Activated CD4-positive, alpha-beta memory T cell treated with anti-CD3 and anti-CD28 coated beads, Interleukin-2, amount 10 ng/mL, durations not matched to agents 7 days and 5 days (primary cell): ENCODE measurements around the gene IGFBP3. TPM values are rescaled to one million over a fixed set of nuclear protein-coding genes. Genes with fewer than 3 reads are reported as not detected.

Source experiments
- CTCF ChIA-PET: fragments of 350-600 bp; sonication (Branson Sonifier 250); formaldehyde crosslinking; loops from one replicate; lab custom pipeline; 2021; ENCODE audit warnings: antibody characterized with exemption, inconsistent platforms; lab: Charles Lee
- POLR2A ChIA-PET: fragments of 350-600 bp; sonication (Branson Sonifier 250); formaldehyde crosslinking; loops from one replicate; lab custom pipeline; 2021; ENCODE audit warnings: antibody characterized with exemption; lab: Charles Lee
- DNase-seq: peaks from one replicate; pipeline ENCODE4 v3.0.0-alpha.2; 2020
- H3K27ac Mint-ChIP-seq: one replicate; pipeline ENCODE4 v1.8.0; 2021; ENCODE audit warnings: mild to moderate bottlenecking, mixed read lengths
- H3K27me3 Mint-ChIP-seq: one replicate; pipeline ENCODE4 v1.8.0; 2021; ENCODE audit warnings: mixed read lengths
- H3K36me3 Mint-ChIP-seq: one replicate; pipeline ENCODE4 v1.8.0; 2021; ENCODE audit warnings: low read depth, mixed read lengths
- H3K4me1 Mint-ChIP-seq: one replicate; pipeline ENCODE4 v1.8.0; 2021; ENCODE audit warnings: mixed read lengths
- H3K4me3 Mint-ChIP-seq: one replicate; pipeline ENCODE4 v1.8.0; 2021; ENCODE audit warnings: mild to moderate bottlenecking, mixed read lengths
- H3K9me3 Mint-ChIP-seq: one replicate; pipeline ENCODE4 v1.8.0; 2021; ENCODE audit warnings: mixed read lengths
- total RNA-seq, 2 experiments: library from RNA; stranded (reverse); gene quantifications; one replicate each; pipeline ENCODE4 v1.2.3, GENCODE V29; 2021

The IGFBP3 gene
- total RNA-seq, 2 experiments from 2014 or later = 12.1 to 13.2 TPM

DNA sequence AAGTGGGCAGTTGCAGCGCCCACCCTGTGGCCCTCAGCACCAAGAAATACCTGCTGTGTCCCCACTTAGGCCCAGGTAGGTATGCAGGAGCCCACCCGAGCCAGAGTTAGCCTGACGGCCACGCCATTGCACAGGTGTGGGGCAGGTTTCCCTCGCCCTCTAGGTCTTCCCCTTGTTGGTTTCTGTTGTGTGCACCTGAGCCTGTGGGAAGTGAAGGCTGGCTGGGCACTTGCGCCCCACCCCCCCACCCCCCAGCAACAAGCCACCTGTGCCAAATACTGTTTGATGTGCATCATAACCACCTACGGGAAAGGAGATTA is 48.1 kb downstream of the IGFBP3 start, which contains the start of gene CCDC201:
CCDC201 (minus strand) TSS at position 48 of the 320 bp plus-strand sequence. CDS start 75 bp downstream, outside the sequence.
- ChIA-PET CTCF (no interaction called here), POLR2A (no interaction called here)
- Mint-ChIP-seq H3K4me3 (no peak within 1 kb of the TSS), H3K27ac (no peak within 1 kb of the TSS), H3K27me3 (peaks cover 10% of the 10 kb centered on the region), H3K36me3 (no peaks in the 10 kb centered on the region), H3K4me1 (no peaks in the 10 kb centered on the region), H3K9me3 (no peaks in the 10 kb centered on the region)
- no peak for DNase-seq

DNA sequence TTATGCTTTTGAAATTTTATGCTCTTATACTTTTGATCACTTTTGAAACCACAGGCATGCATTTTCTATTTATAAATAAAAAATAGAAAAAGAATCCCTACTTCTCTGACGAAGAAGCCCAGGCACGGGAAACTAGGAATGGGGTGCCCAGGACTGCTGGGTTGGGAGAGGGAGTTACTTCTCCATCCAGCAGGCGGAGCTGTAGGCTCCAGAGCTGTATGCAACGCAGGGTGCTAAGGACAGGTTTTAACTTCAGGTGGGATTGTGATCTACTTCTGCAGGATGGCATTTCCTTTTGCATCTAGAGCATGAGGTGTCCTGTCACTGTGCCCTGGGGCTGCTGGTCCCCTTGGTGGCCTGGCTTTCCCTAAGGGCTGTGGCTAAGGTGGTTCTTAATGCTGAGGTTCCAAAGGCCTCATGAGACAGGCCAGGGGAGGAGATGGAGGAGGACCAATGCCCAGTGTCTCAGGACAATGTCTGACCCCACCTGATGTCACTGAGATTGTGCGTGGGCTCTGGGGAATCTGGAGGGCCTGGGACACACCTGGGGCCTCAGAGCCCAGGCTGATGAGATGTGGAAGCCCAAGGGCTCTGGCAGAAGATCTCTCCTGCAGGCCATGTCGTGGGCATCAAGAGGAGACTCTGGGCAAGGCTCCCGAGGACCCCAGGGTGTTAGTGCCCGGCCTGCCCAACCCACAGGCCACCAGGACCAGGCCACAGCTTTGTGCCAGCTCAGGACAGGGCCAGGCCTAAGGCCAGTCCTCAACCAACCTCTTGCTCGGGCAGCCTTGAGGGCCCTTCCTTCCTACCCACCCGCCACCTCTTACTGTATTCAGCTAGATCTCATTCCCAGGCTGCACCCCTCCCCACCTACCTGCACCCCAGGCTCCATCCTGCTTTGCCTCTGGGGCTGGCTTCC is 48.7 kb downstream of the IGFBP3 start:
- H3K4me3 Mint-ChIP-seq = no peak overlapping the region
- ChIA-PET POLR2A (no interaction called here), CTCF (no interaction called here)
- H3K36me3 Mint-ChIP-seq = no peaks in the 10 kb centered on the region
- H3K4me1 Mint-ChIP-seq = no peaks in the 10 kb centered on the region
- H3K9me3 Mint-ChIP-seq = no peaks in the 10 kb centered on the region
- no peak overlapping the region for H3K27ac Mint-ChIP-seq
- H3K27me3 Mint-ChIP-seq = peaks cover 10% of the 10 kb centered on the region
- no peak for DNase-seq

DNA sequence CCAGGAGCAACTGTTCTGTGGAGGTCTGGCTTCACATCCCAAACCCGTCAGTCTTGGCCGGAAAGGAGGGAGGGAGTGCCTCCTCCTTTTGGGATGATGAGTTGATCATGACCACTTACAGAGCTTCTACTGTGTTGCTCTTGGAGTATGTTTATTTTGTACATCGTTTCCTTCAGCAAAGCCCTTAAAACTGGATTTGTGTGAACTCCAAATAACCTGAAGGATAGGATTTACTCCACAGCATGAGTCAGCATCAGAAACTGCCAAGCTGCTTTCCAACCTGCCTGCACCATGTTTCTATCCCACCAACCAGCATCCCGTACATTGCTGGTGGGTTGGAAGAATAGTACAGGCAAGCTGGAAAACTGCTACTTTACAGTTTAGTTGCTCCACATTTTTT is 51.6 kb downstream of the IGFBP3 start:
- CTCF ChIA-PET = no interaction called here
- Mint-ChIP-seq H3K9me3 (no peaks in the 10 kb centered on the region), H3K36me3 (no peaks in the 10 kb centered on the region), H3K4me3 (no peak overlapping the region), H3K27ac (no peak overlapping the region), H3K4me1 (no peaks in the 10 kb centered on the region), H3K27me3 (peaks cover 10% of the 10 kb centered on the region)
- POLR2A ChIA-PET = no interaction called here
- no peak for DNase-seq

DNA sequence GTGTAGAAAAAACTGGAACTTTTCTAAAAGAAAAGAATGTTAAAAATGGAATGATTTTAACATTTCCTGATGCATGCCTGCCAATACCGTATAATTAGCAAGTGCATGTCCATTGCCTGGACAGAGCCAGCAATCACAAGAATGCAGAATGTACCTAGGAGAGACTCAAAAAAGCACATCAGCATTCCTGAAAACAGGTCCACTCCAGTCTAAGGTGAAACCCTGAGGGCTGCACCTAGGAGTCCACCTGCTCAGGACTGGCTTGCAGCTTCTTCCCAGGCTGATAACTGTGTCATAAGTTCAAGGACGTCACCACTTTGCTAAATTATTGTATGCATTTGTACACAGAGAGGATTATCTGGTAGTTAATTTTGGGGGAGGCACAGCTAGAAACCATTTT is 53.6 kb downstream of the IGFBP3 start:
- Mint-ChIP-seq H3K9me3 (no peaks in the 10 kb centered on the region), H3K36me3 (no peaks in the 10 kb centered on the region), H3K4me1 (no peaks in the 10 kb centered on the region), H3K27me3 (peaks cover 10% of the 10 kb centered on the region), H3K4me3 (no peak overlapping the region), H3K27ac (no peak overlapping the region)
- ChIA-PET POLR2A (no interaction called here), CTCF (no interaction called here)
- no peak for DNase-seq

DNA sequence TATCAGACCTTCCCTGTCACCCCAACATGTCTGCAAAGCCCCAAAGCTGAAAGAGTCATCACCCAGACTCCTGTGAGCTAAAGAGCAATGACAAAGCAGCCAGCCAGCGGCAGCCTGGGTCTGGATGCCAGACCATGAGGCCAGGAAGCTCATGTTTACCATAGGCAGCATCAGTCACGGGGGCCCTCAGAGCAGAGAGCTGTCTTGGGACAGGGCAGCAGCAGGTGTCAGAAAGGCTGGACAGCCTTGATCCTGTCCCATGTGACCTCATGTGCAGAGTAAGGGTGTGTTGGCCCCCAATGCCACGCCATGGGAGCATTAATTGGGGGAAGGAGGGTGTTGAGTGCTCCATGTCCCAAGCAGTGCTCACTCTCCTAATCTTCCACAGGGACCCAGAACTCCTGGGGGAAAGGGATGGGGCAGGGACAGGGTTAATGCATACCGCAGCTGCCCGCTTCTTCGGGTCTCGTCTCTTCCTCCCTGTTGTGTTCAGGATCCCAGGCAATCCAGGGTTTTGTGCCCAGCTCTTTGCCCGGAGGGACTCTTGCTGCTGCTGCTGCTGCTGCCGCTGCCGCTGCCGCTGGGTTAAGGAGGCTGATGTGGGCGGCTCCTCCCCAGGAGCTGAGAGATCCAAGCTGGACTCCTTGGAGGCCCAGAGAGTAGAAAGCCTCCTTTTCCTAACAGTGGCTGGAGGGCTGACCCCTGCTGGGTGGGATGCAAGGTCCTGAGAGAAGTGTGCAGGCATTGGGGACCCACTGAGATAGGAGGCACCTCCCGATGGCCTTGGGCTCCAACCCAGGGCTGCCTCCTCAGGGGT is 55.3 kb downstream of the IGFBP3 start:
- CTCF ChIA-PET = no interaction called here
- POLR2A ChIA-PET = no interaction called here
- H3K27ac Mint-ChIP-seq = no peak overlapping the region

DNA sequence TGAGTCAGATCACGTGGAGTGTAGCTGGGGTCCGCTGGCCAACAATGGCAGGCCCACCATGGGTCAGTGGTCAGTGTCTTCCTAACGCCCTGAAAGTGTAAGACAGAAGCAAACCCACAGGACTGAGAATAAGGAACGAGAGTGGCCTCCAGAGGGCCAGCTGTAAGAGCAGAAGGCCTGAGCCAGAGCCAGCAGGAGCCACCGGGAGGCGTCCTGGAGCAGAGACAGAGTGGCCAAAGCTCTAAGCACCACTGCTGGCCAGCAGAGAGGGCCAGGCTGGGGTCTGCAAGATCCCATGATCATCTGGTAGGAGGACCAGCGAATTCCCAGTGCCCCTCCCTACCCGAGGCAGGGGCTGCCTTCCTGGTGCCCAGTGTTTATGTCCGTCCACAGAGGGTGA is 57.4 kb downstream of the IGFBP3 start:
- Mint-ChIP-seq H3K36me3 (no peaks in the 10 kb centered on the region), H3K27me3 (peaks cover 9% of the 10 kb centered on the region), H3K9me3 (no peaks in the 10 kb centered on the region), H3K27ac (no peak overlapping the region), H3K4me3 (no peak overlapping the region), H3K4me1 (no peaks in the 10 kb centered on the region)
- no peak for DNase-seq
- ChIA-PET POLR2A (no interaction called here), CTCF (interaction anchor here (1.4 kb wide), 1 partner anchor 9 kb away, joined by 3 read pairs; no protein-coding TSS in a partner anchor)

More for the DNA sequence above, 55.3 kb downstream of the IGFBP3 start:
- Mint-ChIP-seq H3K9me3 (no peaks in the 10 kb centered on the region), H3K4me1 (no peaks in the 10 kb centered on the region), H3K4me3 (no peak overlapping the region), H3K27me3 (peaks cover 11% of the 10 kb centered on the region), H3K36me3 (no peaks in the 10 kb centered on the region)
- DNase-seq = no peak

Other genes with a start within 250 kb of the IGFBP3 start
- gene CCDC201, start 48.2 kb downstream of the IGFBP3 start, total RNA-seq = not detected
- not detected for gene IGFBP1, start 32.8 kb downstream of the IGFBP3 start, total RNA-seq